Astrocyte of the cerebellum (primary cell): ENCODE measurements around the gene RPLP2.

Experiments
- DNase-seq: peaks from one replicate; pipeline ENCODE4 v3.0.0-alpha.2; 2011; ENCODE audit warnings: low read depth
- H3K4me3 ChIP-seq: 2 replicates; pipeline ENCODE4 v1.5.1; 2011; ENCODE audit warnings: mild to moderate bottlenecking, low read depth, low read length, moderate library complexity
- in situ Hi-C: cut with HindIII; loops from 2 replicates; pipeline ENCODE4 v1.10.0; 2017; ENCODE audit warnings: low sequenced_read_pairs
- TF ChIP-seq, protein P1 (sequence below): IDR thresholded peaks from 2 replicates; pipeline ENCODE4 v1.5.1; 2012; ENCODE audit warnings: low read length, low read depth, moderate library complexity, mild to moderate bottlenecking; ENCODE audit errors: missing control alignments

Gene RPLP2

GRCh38 chr11:795634-796564 is 13.9 kb upstream of the RPLP2 start:
- no peak for DNase-seq
- TF ChIP-seq, protein P1, sequence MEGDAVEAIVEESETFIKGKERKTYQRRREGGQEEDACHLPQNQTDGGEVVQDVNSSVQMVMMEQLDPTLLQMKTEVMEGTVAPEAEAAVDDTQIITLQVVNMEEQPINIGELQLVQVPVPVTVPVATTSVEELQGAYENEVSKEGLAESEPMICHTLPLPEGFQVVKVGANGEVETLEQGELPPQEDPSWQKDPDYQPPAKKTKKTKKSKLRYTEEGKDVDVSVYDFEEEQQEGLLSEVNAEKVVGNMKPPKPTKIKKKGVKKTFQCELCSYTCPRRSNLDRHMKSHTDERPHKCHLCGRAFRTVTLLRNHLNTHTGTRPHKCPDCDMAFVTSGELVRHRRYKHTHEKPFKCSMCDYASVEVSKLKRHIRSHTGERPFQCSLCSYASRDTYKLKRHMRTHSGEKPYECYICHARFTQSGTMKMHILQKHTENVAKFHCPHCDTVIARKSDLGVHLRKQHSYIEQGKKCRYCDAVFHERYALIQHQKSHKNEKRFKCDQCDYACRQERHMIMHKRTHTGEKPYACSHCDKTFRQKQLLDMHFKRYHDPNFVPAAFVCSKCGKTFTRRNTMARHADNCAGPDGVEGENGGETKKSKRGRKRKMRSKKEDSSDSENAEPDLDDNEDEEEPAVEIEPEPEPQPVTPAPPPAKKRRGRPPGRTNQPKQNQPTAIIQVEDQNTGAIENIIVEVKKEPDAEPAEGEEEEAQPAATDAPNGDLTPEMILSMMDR: no peak
- peak overlapping the region; percentile 78 for H3K4me3 ChIP-seq
- in situ Hi-C loops: no loop called here

DNA sequence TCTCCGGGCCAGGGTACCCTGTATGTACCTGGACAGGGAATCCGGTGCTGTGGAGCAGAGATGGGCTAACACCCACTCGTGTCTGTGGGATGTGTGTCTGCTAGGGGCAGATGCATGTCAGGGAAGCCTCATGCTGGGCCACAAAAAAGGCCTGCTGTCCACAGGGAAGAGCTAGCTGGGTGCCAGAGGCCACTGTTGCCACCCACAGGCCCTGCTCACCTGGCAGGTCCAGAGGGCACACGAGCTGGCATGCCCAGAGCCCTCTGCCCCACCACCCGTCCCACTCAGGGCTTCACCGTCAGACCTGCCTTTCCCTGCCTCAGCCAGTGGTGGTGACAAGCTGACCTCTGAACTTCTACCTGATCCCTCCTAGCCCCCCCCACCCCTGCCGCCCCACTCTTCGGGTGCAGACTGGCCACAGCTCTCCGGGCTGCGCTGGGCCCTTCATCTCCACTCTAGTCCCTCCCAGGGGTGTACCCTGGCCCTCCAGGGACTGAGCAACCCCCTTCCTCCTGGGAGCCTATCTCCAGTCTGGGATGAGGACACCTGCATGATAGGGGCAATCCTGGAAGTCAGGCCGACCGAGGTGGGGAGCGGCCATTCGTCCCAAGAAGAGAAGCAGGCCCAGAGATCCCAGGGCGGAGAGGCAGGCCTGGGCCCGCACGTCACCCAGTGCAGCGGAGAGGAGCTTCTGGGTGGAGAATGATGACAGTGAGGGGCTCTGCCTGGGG is 13.0 kb upstream of the RPLP2 start:
- TF ChIP-seq, protein P1: no peak
- no peak for DNase-seq
- in situ Hi-C loops: no loop called here
- peak overlapping the region; percentile 78 for H3K4me3 ChIP-seq

GRCh38 chr11:797296-798092 is 12.3 kb upstream of the RPLP2 start:
- TF ChIP-seq, protein P1: no peak
- in situ Hi-C loops: no loop called here
- no peak for DNase-seq
- peak overlapping the region; percentile 78 for H3K4me3 ChIP-seq

DNA sequence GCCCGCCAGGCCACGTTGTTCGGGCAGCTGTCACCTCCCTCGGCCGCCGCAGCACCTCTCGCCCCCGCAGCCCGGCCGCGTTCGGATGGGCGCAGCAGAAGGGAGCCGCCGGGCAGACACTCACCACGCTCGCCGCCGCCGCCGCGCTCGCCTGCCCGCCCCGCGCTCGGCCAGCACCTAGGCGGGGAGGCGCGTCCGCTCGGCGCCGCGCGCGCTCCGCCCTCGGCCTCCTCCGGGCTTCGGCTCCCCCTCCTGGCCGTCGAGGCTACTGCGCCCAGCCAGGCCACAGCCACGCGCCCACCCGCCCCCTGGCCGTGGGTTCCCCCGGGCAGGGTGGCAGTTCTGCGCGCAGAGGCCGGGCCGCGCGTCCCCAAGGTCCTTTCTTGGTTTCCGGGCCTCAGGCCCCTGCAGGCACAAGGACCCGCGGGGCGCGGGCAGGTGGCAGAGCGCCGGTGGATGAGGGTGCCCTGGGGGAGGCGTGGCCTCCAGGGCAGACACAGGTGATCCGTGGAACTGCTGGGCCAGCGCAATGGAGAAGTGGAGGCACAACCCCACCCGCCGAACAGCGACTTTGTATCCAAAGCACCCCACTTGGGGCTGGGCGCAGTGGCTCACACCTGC is 11.6 kb upstream of the RPLP2 start, which contains the start of gene SLC25A22:
TSS of gene SLC25A22 (minus strand) at position 189 of the 621 bp plus-strand sequence. CDS start 3,275 bp downstream, outside the sequence.
- no peak for DNase-seq
- in situ Hi-C loops: no loop called here
- peak within 1 kb of the TSS; percentile 78 for H3K4me3 ChIP-seq
- TF ChIP-seq, protein P1: peak; percentile 66

DNA sequence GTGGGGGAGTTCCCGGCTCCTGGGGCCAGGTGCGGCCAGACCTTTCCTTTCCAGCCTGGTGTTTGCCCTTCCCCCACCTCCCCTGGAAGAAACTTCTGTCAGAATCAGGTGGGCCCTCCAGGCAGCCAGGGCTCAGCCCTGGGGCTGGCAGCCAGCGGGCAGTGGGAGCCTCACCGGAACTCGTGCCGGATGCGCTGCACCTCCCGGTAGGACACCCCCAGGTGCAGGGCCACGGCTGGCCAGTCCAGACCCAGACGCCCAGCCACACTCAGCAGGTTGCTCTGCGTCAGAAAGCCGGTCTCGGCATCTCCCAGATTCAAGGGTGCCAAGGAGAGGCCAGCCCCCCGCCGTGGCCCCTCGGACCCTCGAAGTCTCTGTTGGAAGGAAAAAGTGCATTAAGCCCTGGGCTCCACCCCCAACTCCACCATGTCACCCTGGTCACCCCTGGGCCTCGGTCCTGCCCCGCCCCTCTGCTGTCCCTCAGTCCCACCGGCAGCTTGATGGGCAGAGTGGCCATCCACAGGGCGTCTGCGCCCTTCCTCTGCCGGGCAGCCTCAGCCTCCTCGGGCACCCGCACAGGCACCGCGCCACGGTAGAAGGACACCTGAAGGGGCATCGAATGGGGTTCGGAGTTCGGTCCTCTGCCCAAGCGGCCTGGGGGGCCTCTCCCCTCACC is 10.0 kb upstream of the RPLP2 start:
- H3K4me3 ChIP-seq: no peak overlapping the region
- no peak for DNase-seq
- TF ChIP-seq, protein P1: no peak
- in situ Hi-C loops: no loop called here
